OCI-LY7 (cell line): ENCODE results near the gene RCOR1. TPM values are rescaled to one million over a fixed set of nuclear protein-coding genes. Genes with fewer than 3 reads are reported as not detected.

ENCODE experiments used
- BruUV-seq: library from RNA; stranded (reverse); fragments of 400-500 nt; replicated peaks from 2 replicates; lab custom pipeline; 2021; lab: Mats Ljungman, UMichigan
- CTCF ChIA-PET: fragments of 300-600 bp; sonication (Branson Sonifier 250); formaldehyde crosslinking; loops from one replicate; lab custom pipeline; 2022; ENCODE audit warnings: antibody characterized with exemption; ENCODE audit not compliant: unreplicated experiment; lab: Charles Lee
- POLR2A ChIA-PET: fragments of 300-600 bp; sonication (Branson Sonifier 250); formaldehyde crosslinking; loops from one replicate; lab custom pipeline; 2022; ENCODE audit warnings: antibody characterized with exemption; lab: Charles Lee
- DNase-seq: peaks from one replicate; pipeline ENCODE4 v3.0.0-alpha.2; 2015; ENCODE audit warnings: low spot score
- H2AFZ ChIP-seq: fragments of 200-600 bp; sonication (generic), shearing (Covaris generic); 2 replicates; pipeline ENCODE4 v1.6.1; 2014; ENCODE audit warnings: mild to moderate bottlenecking, antibody characterized with exemption, low read length, moderate library complexity
- H3K27ac ChIP-seq: fragments of 200-600 bp; sonication (generic); 2 replicates; pipeline ENCODE4 v1.5.1; 2014; ENCODE audit warnings: mixed run types, low read depth, mild to moderate bottlenecking, moderate library complexity, low read length, inconsistent platforms; ENCODE audit not compliant: poor library complexity, severe bottlenecking
- H3K36me3 ChIP-seq: fragments of 200-600 bp; sonication (generic); 2 replicates; pipeline ENCODE4 v1.6.1; 2014; ENCODE audit warnings: mild to moderate bottlenecking, antibody characterized with exemption, low read length, moderate library complexity, mixed read lengths; ENCODE audit not compliant: insufficient read depth
- H3K4me1 ChIP-seq: fragments of 200-600 bp; sonication (generic); 2 replicates; pipeline ENCODE4 v1.5.1; 2014; ENCODE audit warnings: mild to moderate bottlenecking, low read length; ENCODE audit not compliant: insufficient read depth, poor library complexity, severe bottlenecking
- H3K4me2 ChIP-seq: fragments of 200-600 bp; sonication (generic); 2 replicates; pipeline ENCODE4 v1.6.1; 2014; ENCODE audit warnings: mild to moderate bottlenecking, low read length
- H3K4me3 ChIP-seq: fragments of 200-600 bp; sonication (generic); 2 replicates; pipeline ENCODE4 v1.5.1; 2014; ENCODE audit warnings: mild to moderate bottlenecking, low read depth, low read length; ENCODE audit not compliant: poor library complexity, severe bottlenecking
- H3K79me2 ChIP-seq: fragments of 200-600 bp; sonication (generic); 2 replicates; pipeline ENCODE4 v1.6.1; 2016; ENCODE audit warnings: low read depth, mild to moderate bottlenecking, low read length, moderate library complexity, mixed read lengths; ENCODE audit not compliant: insufficient read depth
- H3K9me2 ChIP-seq: fragments of 200-600 bp; sonication (generic); 2 replicates; pipeline ENCODE4 v1.6.1; 2016; ENCODE audit warnings: mild to moderate bottlenecking, low read length, mixed read lengths; ENCODE audit not compliant: insufficient read depth
- H3K9me3 ChIP-seq: fragments of 200-600 bp; sonication (generic); 2 replicates; pipeline ENCODE4 v1.6.1; 2014; ENCODE audit warnings: mild to moderate bottlenecking, mixed run types, low read length, mixed read lengths
- H4K20me1 ChIP-seq: fragments of 200-600 bp; sonication (generic); 2 replicates; pipeline ENCODE4 v1.6.1; 2014; ENCODE audit warnings: mild to moderate bottlenecking, antibody characterized with exemption, low read length, moderate library complexity, mixed read lengths; ENCODE audit not compliant: insufficient read depth
- EZH2phosphoT487 ChIP-seq: fragments of 200-600 bp; sonication (generic); IDR thresholded peaks from 2 replicates; pipeline ENCODE4 v1.6.1; 2018; ENCODE audit warnings: low read depth, borderline replicate concordance, mild to moderate bottlenecking, mixed run types, antibody characterized with exemption, low read length, moderate library complexity, mixed read lengths
- intact Hi-C: fragments of 100-400 bp; cut with micrococcal nuclease; formaldehyde crosslinking; loops from one replicate; pipeline ENCODE4 v1.10.0; 2022; ENCODE audit not compliant: unreplicated experiment
- total RNA-seq, 2 experiments: library from RNA; depleted of rRNA in 1 of 2; stranded (reverse); fragments of >200 nt in 1 of 2; shearing (Covaris generic) in 1 of 2; gene quantifications; 2 replicates each; pipeline ENCODE4 v1.2.3, GENCODE V29; 2014 to 2022
- TF ChIP-seq, protein P1 (sequence below): fragments of 200-600 bp; sonication (generic); conservative IDR thresholded peaks from 2 replicates; pipeline ENCODE4 v1.5.1; 2014; ENCODE audit warnings: mild to moderate bottlenecking, antibody characterized with exemption, low read length, moderate library complexity, mixed read lengths

Gene RCOR1
- total RNA-seq, 2 experiments from 2014 or later: 12.1 to 30.2 TPM

DNA sequence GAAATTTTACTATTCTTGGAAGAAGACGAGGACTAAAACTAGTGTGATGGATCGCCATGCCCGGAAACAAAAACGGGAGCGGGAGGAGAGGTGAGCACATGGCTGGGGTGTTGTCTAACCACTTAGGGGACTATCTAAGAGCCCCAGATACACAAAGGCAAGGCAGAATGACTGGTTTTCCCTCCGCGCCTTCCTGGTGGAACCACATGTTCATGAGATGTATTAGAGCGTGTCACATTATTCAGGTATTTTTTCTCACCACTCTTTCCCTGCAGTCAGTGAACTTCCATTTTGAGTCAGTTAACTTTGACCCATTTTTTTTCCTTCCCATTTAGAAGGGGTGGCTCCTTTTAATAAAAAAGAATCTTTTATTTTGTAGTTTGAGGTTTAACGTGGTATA is 116.0 kb downstream of the RCOR1 start:
- no peak overlapping the region for H3K4me3 ChIP-seq
- peaks cover 7% of the 10 kb centered on the region; the same call in 1 of the 2 replicates for H3K9me3 ChIP-seq
- H3K27ac ChIP-seq: no peak overlapping the region
- intact Hi-C loops: no loop called here
- no peaks in the 10 kb centered on the region for H4K20me1 ChIP-seq
- no TSS peak for BruUV-seq
- H3K4me1 ChIP-seq: no peaks in the 10 kb centered on the region
- TF ChIP-seq, protein P1, sequence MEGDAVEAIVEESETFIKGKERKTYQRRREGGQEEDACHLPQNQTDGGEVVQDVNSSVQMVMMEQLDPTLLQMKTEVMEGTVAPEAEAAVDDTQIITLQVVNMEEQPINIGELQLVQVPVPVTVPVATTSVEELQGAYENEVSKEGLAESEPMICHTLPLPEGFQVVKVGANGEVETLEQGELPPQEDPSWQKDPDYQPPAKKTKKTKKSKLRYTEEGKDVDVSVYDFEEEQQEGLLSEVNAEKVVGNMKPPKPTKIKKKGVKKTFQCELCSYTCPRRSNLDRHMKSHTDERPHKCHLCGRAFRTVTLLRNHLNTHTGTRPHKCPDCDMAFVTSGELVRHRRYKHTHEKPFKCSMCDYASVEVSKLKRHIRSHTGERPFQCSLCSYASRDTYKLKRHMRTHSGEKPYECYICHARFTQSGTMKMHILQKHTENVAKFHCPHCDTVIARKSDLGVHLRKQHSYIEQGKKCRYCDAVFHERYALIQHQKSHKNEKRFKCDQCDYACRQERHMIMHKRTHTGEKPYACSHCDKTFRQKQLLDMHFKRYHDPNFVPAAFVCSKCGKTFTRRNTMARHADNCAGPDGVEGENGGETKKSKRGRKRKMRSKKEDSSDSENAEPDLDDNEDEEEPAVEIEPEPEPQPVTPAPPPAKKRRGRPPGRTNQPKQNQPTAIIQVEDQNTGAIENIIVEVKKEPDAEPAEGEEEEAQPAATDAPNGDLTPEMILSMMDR: no peak
- TF ChIP-seq EZH2phosphoT487: no peak
- POLR2A ChIA-PET: no interaction called here
- H3K9me2 ChIP-seq: no peaks in the 10 kb centered on the region
- H3K4me2 ChIP-seq: no peak overlapping the region
- H3K36me3 ChIP-seq: peaks cover 69% of the 10 kb centered on the region
- DNase-seq: no peak
- no peaks in the 10 kb centered on the region for H3K79me2 ChIP-seq
- CTCF ChIA-PET: no interaction called here
- H2AFZ ChIP-seq: no peak overlapping the region

DNA sequence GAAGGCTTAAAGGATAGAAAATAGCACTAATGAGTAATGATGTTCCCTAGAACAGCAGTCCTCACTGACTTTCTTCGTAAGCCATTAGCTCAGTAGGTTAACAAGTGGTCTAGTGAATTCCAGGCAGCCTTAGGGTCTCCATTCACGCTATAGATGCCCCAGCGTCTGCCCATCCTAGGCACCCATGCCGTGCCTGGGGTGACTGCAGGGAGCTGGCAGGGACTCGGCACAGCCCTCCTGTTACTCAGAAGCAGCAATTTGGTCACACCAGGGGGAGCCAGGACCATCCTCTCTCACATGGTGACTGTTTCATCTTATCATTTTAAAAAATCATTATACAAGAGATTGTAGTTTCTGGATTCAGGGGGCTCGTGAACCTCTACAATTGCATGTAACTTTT is 118.8 kb downstream of the RCOR1 start:
- TF ChIP-seq, protein P1: no peak
- TF ChIP-seq EZH2phosphoT487: no peak
- CTCF ChIA-PET: no interaction called here

DNA sequence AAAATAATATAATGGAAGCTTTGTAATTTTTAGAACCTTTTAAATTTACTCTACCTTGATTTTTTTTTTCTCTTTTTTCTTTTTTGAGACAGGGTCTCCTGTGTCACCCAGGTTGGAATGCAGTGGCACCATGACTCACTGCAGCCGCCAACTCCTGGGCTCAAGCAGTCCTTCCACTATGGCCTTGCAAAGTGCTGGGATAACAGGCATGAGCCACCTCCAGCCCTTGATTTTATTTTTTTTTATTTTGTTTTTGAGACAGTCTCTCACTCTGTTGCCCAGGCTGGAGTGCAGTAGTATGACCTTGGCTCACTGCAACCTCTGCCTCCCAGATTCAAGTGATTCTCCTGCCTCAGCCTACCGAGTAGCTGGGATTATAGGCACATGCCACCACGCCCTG is 119.5 kb downstream of the RCOR1 start:
- Histone ChIP-seq H3K79me2 (no peaks in the 10 kb centered on the region), H3K9me3 (no peaks in the 10 kb centered on the region), H3K4me1 (no peaks in the 10 kb centered on the region), H3K27ac (no peak overlapping the region), H3K4me3 (no peak overlapping the region), H4K20me1 (no peaks in the 10 kb centered on the region), H3K9me2 (no peaks in the 10 kb centered on the region), H2AFZ (no peak overlapping the region), H3K4me2 (no peak overlapping the region), H3K36me3 (peaks cover 64% of the 10 kb centered on the region)
- ChIA-PET POLR2A (interaction anchor here (0.6 to 0.8 kb wide), 5 partner anchors 20 to 449 kb away, joined by 3 to 6 read pairs (median 3); no protein-coding TSS in a partner anchor), CTCF (no interaction called here)
- no peak for TF ChIP-seq EZH2phosphoT487
- TF ChIP-seq, protein P1: no peak
- no peak for DNase-seq
- intact Hi-C loops: no loop called here
- no TSS peak for BruUV-seq

More for the DNA sequence above, 118.8 kb downstream of the RCOR1 start:
- DNase-seq: no peak
- Histone ChIP-seq H3K9me2 (no peaks in the 10 kb centered on the region), H3K79me2 (no peaks in the 10 kb centered on the region), H4K20me1 (no peaks in the 10 kb centered on the region), H3K4me1 (no peaks in the 10 kb centered on the region), H3K4me3 (no peak overlapping the region), H3K4me2 (no peak overlapping the region), H3K27ac (no peak overlapping the region), H3K36me3 (peaks cover 65% of the 10 kb centered on the region), H2AFZ (no peak overlapping the region), H3K9me3 (peaks cover 3% of the 10 kb centered on the region; the same call in 1 of the 2 replicates)
- TSS peak; percentile 17 for BruUV-seq
- POLR2A ChIA-PET: no interaction called here
- intact Hi-C loops: no loop called here
